Cardiac septum (tissue), 1 donor: ENCODE measurements around the gene SCAMP4. TPM values are rescaled to one million over a fixed set of nuclear protein-coding genes. Genes with fewer than 3 reads are reported as not detected.
A peak's percentile ranks its signal among the peaks of the same experiment; 100 is the strongest.
"Not testable (repeated sequence)": the region's sequence is repeated elsewhere in the genome, so short reads cannot be mapped to it uniquely, and the experiment has no call there.

Experiments
- DNase-seq: peaks from one replicate; pipeline ENCODE4 v3.0.0-alpha.2; 2020; ENCODE audit warnings: low spot score
- intact Hi-C: fragments of 100-400 bp; cut with DNase I; formaldehyde crosslinking; loops from one replicate; pipeline ENCODE4 v1.14.0; 2022
- total RNA-seq: library from RNA; stranded (reverse); fragmentation: NEBNext Ultra II Directional; extraction: Animal tissue kit (Norgen Biotek cat#: 25700); gene quantifications from one replicate; pipeline ENCODE4 v1.2.1, GENCODE V29; 2021
- donor health status: DM: no; HTN: no; CAD: no.

The SCAMP4 gene
- total RNA-seq, 1 donor from 2014 or later = 14.9 TPM

- intact Hi-C loops = loop anchor here (2.0 kb wide), 1 partner anchor 39 kb away; the partner anchor contains the start of genes ADAT3 and SCAMP4
- no peak for DNase-seq
These were observed 39.8 kb upstream of the SCAMP4 start for GRCh38 chr19:1865172-1866010.

DNA sequence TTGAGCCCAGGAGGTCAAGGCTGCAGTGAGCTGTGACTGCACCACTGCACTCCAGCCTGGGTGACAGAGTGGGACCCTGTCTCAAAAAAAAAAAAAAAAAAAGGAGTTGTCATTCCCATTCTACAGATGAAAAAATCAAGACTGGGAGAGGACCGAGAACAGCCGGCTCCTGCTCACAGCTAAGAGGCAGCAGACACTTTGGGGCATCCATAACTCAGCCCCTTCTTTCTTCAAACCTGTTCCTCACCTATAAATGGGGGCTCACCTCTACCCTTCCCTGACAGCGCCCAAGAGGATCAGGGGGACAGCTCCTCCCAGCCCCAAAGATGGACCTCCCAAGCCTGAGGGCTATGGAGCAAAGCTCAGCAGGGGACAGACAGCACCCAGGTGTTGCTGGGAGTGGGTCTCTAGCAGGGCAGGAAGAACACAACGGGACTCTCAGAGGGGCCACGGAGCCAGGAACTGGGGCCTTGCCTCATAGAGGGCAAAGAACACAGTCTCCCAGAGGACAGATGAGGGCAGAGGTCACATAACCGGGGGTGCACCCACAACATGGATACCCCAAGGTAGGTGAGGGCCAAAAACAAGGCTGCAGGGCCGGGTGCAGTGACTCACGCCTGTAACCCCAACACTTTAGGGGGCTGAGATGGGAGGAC, 38.4 kb upstream of the SCAMP4 start:
- intact Hi-C loops = no loop called here
- DNase-seq = no peak

- DNase-seq = no peak
- intact Hi-C loops = no loop called here
These were observed 37.9 kb upstream of the SCAMP4 start for GRCh38 chr19:1867349-1867724.

GRCh38 chr19:1868971-1869370, 36.2 kb upstream of the SCAMP4 start:
- DNase-seq = no peak
- intact Hi-C loops = no loop called here

GRCh38 chr19:1871140-1871597, 34.0 kb upstream of the SCAMP4 start:
- DNase-seq = no peak
- intact Hi-C loops = no loop called here

DNA sequence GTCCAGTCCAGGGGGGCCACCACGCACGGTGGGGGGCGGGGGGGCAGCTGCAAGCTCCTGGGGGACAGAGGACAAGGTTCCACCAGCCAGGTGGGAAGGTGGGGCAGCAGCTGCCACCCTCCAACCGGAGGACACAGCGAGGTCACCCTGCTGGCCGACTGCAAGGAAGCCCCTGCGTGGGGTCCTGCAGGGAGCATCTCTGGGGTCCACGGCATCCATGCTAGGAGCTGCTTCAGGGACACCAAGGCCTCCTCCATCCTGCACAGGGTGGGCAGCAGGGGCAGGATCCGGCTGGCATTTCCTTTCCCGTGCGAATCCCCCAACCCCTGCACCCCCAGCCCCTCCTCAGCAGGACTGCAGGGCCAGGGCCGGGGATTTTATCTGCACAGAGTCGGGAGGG, 33.6 kb upstream of the SCAMP4 start:
- no peak for DNase-seq
- intact Hi-C loops = no loop called here

DNA sequence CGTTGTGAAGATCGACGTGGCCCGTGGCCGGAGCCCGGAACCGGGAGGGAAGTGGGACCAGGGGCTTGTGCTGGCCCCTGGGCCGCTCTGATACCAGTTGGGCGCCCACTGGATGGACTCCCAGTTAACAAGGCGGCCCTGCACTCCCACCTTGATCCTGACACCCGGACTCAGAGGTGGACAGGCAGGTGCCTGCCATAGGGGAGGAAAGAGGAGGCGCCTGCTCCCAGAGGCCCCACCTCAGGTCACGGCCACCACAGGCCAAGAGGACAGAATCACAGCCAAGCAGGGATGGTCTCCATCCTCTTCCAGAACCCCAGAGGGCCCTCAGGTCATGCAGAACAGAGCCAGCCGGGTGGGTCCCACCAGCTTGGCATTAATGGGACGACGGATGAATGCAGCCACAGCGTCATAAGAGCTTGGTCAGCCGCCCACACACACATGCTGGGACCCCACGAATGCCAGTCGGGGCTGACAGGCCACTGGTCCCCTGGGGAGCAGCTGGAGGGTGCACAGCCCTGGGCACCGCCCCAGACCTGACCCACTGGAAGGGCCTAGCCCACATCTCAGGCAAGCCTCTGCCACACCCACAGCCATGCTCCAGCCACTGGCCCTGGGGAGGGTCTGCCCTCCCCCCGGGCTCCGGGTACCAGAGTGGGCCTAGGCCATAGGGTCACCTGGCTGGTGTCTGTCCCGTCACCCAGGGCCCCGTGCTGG, 32.2 kb upstream of the SCAMP4 start:
- intact Hi-C loops = no loop called here
- DNase-seq = no peak

DNA sequence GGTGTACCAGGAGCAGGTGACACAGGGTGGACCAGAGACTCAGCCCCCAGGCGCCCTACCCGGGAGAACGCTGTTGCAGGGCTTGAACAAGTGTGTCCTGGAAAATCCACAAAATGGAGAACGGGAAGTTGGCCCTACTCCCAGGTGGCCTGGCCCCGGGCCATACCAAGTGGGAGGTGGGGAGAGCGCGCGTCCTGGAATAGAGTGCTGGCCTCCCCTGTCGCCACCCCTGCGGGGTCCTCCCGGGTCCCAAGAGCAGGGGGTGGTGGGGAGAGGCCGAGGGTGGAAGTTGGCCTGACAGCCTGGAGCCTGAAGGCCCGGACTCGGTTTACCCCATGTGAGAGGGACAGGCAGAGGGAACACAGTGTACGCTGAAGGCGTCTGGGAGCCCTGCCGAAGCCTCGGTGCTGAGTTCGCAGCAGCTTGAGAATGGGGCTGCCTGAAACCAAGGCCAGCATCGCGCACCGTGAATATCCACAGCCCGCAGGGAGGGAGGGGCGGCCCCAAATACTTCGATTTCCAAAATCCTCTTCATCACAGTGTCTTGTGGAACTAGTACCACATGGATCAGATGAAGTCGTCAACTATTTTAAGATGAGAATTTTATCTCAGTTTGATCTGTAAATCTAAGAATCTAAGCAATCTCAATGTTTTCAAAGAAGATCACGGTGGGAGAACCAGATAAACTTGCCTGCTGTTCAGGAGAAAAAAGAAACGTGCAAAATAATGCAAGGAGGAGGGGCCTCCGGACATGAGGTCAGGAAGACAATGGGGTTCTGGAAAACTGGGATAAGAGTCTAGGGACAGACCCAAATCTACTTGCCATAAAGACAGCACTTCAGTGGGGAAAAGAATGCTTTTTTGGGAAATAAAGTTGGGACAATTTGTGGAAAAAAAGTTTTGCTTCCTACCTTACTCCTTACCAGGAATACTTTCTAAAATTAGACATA, 31.4 kb upstream of the SCAMP4 start:
- intact Hi-C loops = no loop called here
- no peak for DNase-seq

DNA sequence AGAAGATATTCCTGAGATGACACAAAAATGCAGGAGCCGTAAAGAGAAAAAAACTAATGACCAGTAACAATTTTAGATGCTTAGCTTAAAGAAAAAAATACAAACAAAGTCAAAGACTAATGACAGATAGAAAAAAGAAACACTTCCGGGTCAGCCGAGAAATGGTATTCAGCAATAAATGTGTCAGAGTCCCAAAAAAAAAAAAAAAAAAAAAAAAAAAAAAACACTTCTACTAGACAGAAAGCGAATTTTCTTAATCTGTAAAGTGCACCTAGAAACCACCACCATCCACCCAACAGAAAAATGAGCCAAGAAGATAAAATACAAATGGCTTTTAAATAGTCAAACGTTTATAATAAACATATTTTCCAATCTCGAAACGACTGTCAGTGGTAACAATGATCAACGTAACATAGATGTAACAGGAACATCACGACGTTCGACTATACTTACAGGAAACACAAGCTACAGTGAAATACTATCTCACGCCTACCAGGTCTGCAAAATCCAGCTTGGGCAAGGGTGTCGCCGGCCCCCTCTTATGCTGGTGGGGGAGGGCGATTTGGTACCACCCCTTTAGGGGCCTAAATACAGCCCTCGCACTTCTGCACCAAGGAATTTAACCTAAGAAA, 30.5 kb upstream of the SCAMP4 start:
- intact Hi-C loops = no loop called here
- no peak for DNase-seq

GRCh38 chr19:1875265-1875645, 29.9 kb upstream of the SCAMP4 start:
- DNase-seq, intact Hi-C loops: not testable (repeated sequence)

- peak; percentile 96 for DNase-seq
- intact Hi-C loops = no loop called here
These were observed 29.3 kb upstream of the SCAMP4 start for GRCh38 chr19:1875646-1876495.

DNA sequence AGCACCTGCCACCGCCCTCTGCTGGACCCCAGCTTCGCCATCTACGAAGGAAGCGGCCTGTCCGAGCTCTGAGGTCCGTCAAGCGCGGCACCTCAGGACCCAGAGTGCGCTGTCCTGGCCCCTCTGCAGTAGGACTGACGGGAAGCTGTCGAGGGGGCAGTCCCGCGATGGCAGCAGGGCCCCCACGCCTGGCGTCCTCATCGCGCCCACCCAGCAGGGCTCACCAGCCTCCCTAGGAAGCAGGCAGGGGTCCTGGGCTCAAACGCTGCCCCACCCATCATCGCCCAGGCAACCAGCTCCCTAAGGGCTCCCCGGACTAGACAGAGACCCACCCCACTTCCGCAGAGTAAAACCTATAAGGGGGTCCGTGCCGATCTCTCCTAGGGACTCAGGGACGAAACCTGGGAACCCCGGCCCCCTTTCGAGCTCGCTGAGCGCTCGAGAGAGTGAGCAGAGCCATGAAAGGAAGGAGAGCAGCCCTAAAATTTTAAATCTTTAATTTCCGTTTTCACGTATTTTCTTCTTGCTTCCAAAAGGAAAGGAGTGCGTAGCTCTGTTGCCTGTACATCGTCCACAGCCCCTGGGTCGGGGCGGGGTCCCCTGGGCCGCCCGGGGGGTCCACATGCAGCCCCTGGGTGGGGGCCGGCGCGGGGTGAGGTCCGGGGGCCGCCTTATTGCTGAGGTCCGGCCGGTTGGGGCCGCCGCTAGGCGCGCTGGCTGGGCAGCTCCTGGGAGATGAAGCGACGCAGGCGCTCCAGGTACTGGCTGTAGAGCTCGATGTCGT, 28.5 kb upstream of the SCAMP4 start:
- DNase-seq, intact Hi-C loops: not testable (repeated sequence)

DNA sequence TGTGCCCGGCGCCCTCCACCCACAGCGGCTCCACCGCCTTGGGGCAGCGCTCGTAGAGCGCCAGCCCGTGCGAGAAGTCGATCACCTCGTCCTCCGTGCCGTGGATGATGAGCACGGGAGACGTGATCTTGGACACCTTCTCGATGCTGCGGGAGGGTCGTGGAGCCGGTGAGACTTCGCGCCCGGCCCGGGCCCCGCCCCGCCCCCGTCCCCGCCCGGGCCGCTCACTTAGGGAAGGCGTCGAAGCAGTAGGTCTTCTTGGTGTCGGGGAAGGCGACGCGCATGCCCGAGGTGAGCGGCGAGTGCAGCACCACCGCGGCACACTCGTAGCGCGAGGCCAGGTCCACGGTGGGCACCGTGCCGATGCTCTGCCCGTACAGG, 27.9 kb upstream of the SCAMP4 start:
- DNase-seq, intact Hi-C loops: not testable (repeated sequence)

DNA sequence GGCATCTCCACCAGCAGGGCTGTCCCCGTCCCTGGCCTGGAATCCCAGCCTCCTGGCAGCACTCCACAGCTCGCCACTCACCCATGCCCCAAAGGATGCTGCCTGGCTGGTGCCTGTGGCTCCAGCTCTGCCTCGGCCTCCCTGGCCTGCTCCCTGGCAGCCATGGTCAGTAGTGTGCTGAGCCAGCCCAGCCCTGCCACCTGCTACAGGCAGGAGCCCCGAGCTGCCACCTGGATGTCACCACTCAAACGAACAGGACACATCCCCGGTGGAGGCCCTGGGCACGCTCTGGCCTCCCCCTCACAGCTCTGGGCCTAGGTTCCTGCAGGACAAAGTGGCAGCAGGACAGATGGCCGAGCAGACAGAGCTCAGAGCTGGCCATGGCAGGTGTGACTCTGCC, 26.6 kb upstream of the SCAMP4 start:
- DNase-seq, intact Hi-C loops: not testable (repeated sequence)

- intact Hi-C loops, DNase-seq: not testable (repeated sequence)
These were observed 25.2 kb upstream of the SCAMP4 start for GRCh38 chr19:1879982-1880381.

- DNase-seq = no peak
- intact Hi-C loops = no loop called here
These were observed 24.4 kb upstream of the SCAMP4 start for GRCh38 chr19:1880611-1881392.
